ENCODE data around the gene TIMP4.

DNA sequence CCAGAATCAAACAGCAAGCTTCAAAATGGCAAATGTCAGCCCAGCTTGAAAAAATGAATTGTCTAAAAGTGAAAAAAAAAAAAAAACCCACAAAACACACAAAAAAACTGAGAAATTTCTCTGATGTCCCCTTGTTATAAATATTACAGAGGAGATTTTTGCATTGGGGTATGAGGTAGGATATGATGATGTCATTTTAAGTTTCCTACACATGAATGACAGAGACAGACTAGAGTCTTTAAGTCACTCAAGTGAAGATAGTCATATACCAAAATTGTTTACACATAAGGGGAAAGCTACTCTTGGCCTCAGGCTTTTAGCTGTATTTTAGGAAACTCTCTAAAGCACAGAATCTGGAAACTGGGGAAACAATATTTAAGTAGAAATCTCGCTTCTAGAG, 32.9 kb downstream of the TIMP4 start:
- TF ChIP-seq, protein P1, sequence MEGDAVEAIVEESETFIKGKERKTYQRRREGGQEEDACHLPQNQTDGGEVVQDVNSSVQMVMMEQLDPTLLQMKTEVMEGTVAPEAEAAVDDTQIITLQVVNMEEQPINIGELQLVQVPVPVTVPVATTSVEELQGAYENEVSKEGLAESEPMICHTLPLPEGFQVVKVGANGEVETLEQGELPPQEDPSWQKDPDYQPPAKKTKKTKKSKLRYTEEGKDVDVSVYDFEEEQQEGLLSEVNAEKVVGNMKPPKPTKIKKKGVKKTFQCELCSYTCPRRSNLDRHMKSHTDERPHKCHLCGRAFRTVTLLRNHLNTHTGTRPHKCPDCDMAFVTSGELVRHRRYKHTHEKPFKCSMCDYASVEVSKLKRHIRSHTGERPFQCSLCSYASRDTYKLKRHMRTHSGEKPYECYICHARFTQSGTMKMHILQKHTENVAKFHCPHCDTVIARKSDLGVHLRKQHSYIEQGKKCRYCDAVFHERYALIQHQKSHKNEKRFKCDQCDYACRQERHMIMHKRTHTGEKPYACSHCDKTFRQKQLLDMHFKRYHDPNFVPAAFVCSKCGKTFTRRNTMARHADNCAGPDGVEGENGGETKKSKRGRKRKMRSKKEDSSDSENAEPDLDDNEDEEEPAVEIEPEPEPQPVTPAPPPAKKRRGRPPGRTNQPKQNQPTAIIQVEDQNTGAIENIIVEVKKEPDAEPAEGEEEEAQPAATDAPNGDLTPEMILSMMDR (IDR thresholded peaks at IDR 0.05; ENCODE audit: low read depth, low read length, poor library complexity, severe bottlenecking) = no peak
- TF ChIP-seq EZH2phosphoT487 (IDR thresholded peaks at IDR 0.05; ENCODE audit: borderline replicate concordance, low read length) = no peak

Measured in DOHH2 (cell line).